Measurements from ENCODE around the gene DSTN.

GRCh38 chr20:17579369-17580039 is 9.6 kb downstream of the DSTN start:
- TF ChIP-seq POLR2A (IDR thresholded peaks at IDR 0.05) (no peak), CTCF (IDR thresholded peaks at IDR 0.05) (no peak), EP300 (IDR thresholded peaks at IDR 0.05) (no peak)
